ENCODE results near the gene IMMP2L.

IMMP2L gene

GRCh38 chr7:110977127-110977737 is 585.1 kb downstream of the IMMP2L start:
- TF ChIP-seq CTCF (IDR thresholded peaks at IDR 0.05): no peak
- peaks cover 4% of the 10 kb centered on the region for H3K4me1 Mint-ChIP-seq
- no peak for DNase-seq
- no peak overlapping the region for H3K27ac Mint-ChIP-seq
- peaks cover 3% of the 10 kb centered on the region for H3K27me3 Mint-ChIP-seq (ENCODE audit: low read depth, poor library complexity)
- H3K4me3 Mint-ChIP-seq: no peak overlapping the region
- no peaks in the 10 kb centered on the region for H3K9me3 Mint-ChIP-seq
- no peaks in the 10 kb centered on the region for H3K36me3 Mint-ChIP-seq (ENCODE audit: low read depth)

- DNase-seq: no peak
- no peak overlapping the region for H3K27ac Mint-ChIP-seq
- H3K4me3 Mint-ChIP-seq: no peak overlapping the region
- H3K9me3 Mint-ChIP-seq: no peaks in the 10 kb centered on the region
- H3K36me3 Mint-ChIP-seq (ENCODE audit: low read depth): no peaks in the 10 kb centered on the region
- H3K27me3 Mint-ChIP-seq (ENCODE audit: low read depth, poor library complexity): peaks cover 3% of the 10 kb centered on the region
- peaks cover 4% of the 10 kb centered on the region for H3K4me1 Mint-ChIP-seq
- no peak for TF ChIP-seq CTCF (IDR thresholded peaks at IDR 0.05)
Measured at GRCh38 chr7:110975486-110975885, 586.8 kb downstream of the IMMP2L start.

GRCh38 chr7:110974441-110974840 is 587.9 kb downstream of the IMMP2L start:
- no peak for TF ChIP-seq CTCF (IDR thresholded peaks at IDR 0.05)
- DNase-seq: no peak
- no peak overlapping the region for H3K27ac Mint-ChIP-seq
- H3K4me1 Mint-ChIP-seq: peaks cover 4% of the 10 kb centered on the region
- H3K36me3 Mint-ChIP-seq (ENCODE audit: low read depth): no peaks in the 10 kb centered on the region
- peaks cover 3% of the 10 kb centered on the region for H3K27me3 Mint-ChIP-seq (ENCODE audit: low read depth, poor library complexity)
- H3K4me3 Mint-ChIP-seq: no peak overlapping the region
- H3K9me3 Mint-ChIP-seq: no peaks in the 10 kb centered on the region

GRCh38 chr7:110973196-110973990 is 588.9 kb downstream of the IMMP2L start:
- peaks cover 3% of the 10 kb centered on the region for H3K27me3 Mint-ChIP-seq (ENCODE audit: low read depth, poor library complexity)
- DNase-seq: no peak
- no peaks in the 10 kb centered on the region for H3K36me3 Mint-ChIP-seq (ENCODE audit: low read depth)
- H3K9me3 Mint-ChIP-seq: no peaks in the 10 kb centered on the region
- H3K4me1 Mint-ChIP-seq: peaks cover 4% of the 10 kb centered on the region
- H3K4me3 Mint-ChIP-seq: no peak overlapping the region
- no peak overlapping the region for H3K27ac Mint-ChIP-seq
- no peak for TF ChIP-seq CTCF (IDR thresholded peaks at IDR 0.05)

- no peak for DNase-seq
- Mint-ChIP-seq H3K4me1 (no peaks in the 10 kb centered on the region), H3K27me3 (ENCODE audit: low read depth, poor library complexity) (no peaks in the 10 kb centered on the region), H3K27ac (no peak overlapping the region), H3K36me3 (ENCODE audit: low read depth) (no peaks in the 10 kb centered on the region), H3K4me3 (no peak overlapping the region), H3K9me3 (no peaks in the 10 kb centered on the region)
- no peak for TF ChIP-seq CTCF (IDR thresholded peaks at IDR 0.05)
Measured at GRCh38 chr7:110964775-110965174, 597.5 kb downstream of the IMMP2L start.

GRCh38 chr7:110962826-110963225 is 599.5 kb downstream of the IMMP2L start:
- no peak for DNase-seq
- no peak overlapping the region for H3K27ac Mint-ChIP-seq
- H3K4me1 Mint-ChIP-seq: no peaks in the 10 kb centered on the region
- H3K4me3 Mint-ChIP-seq: no peak overlapping the region
- H3K27me3 Mint-ChIP-seq (ENCODE audit: low read depth, poor library complexity): no peaks in the 10 kb centered on the region
- H3K36me3 Mint-ChIP-seq (ENCODE audit: low read depth): no peaks in the 10 kb centered on the region
- no peak for TF ChIP-seq CTCF (IDR thresholded peaks at IDR 0.05)
- H3K9me3 Mint-ChIP-seq: no peaks in the 10 kb centered on the region

Data from nephron progenitor cell (in vitro differentiated cells).